ENCODE measurements around the gene JADE1.
A peak's percentile ranks its signal among the peaks of the same experiment; 100 is the strongest.

JADE1 gene

DNA sequence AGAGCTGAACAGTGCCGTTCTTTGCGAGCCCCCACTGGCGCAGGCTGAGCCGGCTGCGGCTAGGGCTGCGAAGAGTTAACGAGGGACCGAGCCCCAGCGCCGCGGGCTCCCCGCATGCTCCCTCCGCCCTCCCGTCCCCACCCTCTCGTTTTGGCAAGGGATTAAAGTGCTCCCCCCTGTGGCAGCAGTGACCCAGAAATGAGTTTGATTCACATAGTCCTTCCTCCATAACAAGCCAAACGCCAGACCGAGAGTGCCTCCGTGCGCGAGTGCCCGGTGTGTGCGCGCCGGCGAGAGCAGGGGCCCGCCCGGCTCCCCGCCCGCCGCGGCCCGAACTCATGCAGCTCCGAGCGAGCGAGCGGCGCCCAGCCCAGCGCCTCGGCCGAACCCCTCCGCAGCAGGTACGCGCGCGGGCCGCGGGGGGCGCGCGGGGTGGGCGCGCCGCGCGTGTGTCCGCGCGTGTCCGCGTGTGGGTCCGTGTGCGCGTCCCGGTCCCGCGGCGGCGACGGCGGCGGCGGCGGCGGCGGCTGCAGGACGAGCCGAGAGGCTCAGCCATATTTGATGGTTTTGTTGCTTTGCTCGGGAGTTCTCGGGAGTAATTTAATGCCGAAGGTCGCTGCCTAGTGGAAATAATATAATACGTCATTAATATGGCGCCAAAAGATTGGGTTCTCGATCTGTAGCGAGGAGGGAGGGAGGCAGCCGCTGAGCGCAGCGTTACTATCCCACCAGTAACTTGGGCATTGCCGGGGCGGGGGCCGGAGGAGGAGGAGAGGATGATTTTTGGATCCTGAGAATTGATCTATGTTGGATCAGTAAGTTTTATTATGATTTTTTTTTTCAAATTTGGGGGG is at the start of gene JADE1:
JADE1 (plus strand) TSS at position 224 of the 854 bp plus-strand sequence. CDS start 22,059 bp downstream, outside the sequence.
- peak; percentile 94 for DNase-seq (ENCODE audit: low spot score)

DNA sequence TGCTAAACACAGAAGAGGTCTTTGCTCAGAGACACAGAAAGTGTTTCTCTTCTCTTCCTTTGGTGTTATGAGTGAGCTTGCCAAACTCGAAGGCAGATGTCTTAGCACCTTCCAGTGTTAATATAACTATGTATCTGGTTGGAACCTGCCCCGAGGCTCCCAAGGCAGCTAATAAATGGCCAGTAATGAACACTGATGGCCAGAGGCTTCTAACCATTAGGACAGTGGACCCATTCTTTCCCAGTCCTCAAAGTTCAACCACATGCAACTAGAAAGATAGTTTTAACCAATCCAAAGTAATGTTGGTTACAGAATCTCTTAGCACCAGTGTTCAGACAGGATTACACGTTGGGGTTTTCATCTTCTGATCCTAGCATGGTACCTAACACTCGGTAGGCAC is 42.7 kb upstream of the JADE1 start:
- DNase-seq (ENCODE audit: low spot score) = no peak

DNA sequence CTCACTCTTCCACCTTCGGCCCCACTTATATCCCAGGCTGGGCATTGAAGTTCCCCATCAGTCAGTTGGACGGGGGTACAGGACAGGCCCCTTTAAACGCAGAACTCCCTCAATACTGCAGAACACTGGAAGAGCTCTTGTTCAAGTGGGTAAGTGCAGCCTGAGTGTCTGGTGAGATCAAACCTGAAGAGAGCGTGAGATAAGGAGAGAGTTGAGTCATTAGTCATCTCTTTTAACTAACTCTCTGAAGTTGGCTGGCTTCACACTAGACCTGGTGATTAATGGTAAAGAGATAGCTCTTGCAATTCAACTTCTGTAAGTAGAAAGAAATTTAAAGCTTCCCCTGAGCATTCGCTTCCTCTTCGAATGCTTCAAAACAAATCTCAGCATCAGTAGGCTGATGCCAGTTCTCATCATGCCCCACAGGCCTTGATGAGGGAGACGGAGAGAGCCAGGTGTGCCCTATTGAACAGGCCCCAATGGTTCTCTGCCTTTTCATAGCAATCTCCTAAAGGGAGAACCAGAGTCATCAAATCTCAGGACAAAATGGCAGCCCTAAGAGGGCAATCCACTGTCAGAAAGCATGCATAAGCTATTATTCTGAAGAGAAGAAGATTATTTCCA is 41.0 kb upstream of the JADE1 start:
- no peak for DNase-seq (ENCODE audit: low spot score)

- no peak for DNase-seq (ENCODE audit: low spot score)
These were observed 40.5 kb upstream of the JADE1 start for GRCh38 chr4:128769011-128769410.

DNA sequence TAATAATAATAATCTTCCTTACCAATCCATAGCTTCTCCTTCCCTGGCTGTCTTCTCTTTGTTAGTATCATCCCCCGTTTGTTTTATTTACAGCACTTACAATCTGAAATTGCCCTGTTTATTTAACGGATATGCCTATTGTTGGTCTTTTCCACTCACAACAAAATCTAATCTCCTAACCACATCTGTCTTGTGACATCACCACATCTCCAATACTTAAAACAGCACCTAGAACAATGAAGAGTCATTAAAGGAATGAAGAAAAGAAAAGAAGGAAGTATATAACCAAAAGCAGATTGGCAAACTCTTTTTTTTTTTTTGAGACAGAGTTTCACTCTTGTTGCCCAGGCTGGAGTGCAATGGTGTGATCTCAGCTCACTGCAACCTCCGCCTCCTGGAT is 38.7 kb upstream of the JADE1 start:
- no peak for DNase-seq (ENCODE audit: low spot score)

- DNase-seq (ENCODE audit: low spot score) = no peak
These were observed 34.0 kb upstream of the JADE1 start for GRCh38 chr4:128775477-128775876.

GRCh38 chr4:128775916-128776315 is 33.6 kb upstream of the JADE1 start:
- DNase-seq (ENCODE audit: low spot score) = no peak

DNA sequence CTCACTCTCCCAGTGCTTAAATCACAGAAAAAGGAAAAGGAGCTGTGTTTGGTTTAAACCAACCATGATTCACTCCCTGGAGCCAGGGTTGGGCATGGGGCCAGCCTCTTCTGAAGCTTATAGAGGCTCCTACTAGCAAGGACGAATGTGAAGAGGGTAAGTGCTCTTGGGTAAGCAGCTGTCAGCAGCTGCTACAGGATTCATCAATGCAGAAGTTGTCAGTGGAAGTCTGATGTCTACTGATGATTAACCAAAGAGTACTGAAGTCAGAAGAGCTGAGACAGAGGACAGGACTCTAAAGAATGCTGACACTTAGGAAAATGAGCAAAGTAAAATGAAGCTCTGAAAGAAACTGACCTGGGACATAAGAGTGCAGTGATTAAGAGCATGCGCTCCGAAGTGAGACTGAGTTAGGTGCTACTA is 32.7 kb upstream of the JADE1 start:
- peak; percentile 83 for DNase-seq (ENCODE audit: low spot score)

DNA sequence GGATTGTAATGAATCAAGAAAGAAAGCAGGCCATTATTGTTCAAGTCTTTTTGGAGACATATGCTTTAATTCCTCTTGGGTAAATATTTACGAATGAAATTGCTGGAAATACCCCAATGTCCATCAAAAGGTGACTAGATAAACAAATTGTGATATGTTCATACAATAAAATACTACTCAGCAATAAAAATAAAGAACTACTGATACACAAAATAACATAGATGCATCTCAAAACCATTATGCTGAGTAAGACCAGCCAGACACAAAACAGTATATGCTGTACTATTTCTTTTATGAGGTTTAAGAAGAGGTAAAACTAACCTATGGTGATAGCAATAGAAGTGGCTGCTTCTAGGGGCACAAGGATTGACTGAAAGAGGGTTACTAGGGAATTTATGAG is 28.8 kb upstream of the JADE1 start:
- DNase-seq (ENCODE audit: low spot score) = no peak

GRCh38 chr4:128782076-128782715 is 27.3 kb upstream of the JADE1 start:
- peak; percentile 15 for DNase-seq (ENCODE audit: low spot score)

DNA sequence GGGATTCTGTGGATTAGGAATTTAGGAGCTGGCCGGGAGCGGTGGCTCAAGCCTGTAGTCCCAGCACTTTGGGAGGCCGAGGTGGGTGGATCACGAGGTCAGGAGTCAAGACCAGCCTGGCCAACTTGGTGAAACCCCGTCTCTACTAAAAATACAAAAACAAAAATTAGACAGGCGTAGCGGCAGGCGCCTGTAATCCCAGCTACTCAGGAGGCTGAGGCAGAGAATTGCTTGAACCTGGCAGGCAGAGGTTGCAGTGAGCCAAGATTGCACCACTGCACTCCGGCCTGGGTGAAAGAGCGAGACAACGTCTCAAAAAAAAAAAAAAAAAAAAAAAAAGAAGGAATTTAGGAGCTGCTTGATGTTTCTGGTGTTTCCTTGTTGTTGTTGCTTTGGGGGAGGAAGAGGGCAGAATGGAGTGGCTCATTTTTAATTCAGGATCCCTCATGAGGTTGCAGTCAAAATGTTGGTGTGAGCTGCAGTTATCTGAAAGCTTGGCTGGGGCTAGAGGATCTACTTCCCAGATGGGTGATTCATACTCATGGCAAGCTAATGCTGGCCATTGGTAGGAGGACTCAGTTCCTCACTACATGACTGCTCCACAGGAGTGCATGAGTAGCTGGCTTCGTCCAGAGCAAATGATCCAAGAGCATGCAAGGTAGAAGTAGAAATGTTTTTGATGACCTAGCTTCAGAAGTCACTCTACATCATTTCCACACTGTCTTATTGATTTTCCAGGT is 26.5 kb upstream of the JADE1 start:
- DNase-seq (ENCODE audit: low spot score) = peak; percentile 21

GRCh38 chr4:128787509-128788311 is 21.8 kb upstream of the JADE1 start:
- no peak for DNase-seq (ENCODE audit: low spot score)

DNA sequence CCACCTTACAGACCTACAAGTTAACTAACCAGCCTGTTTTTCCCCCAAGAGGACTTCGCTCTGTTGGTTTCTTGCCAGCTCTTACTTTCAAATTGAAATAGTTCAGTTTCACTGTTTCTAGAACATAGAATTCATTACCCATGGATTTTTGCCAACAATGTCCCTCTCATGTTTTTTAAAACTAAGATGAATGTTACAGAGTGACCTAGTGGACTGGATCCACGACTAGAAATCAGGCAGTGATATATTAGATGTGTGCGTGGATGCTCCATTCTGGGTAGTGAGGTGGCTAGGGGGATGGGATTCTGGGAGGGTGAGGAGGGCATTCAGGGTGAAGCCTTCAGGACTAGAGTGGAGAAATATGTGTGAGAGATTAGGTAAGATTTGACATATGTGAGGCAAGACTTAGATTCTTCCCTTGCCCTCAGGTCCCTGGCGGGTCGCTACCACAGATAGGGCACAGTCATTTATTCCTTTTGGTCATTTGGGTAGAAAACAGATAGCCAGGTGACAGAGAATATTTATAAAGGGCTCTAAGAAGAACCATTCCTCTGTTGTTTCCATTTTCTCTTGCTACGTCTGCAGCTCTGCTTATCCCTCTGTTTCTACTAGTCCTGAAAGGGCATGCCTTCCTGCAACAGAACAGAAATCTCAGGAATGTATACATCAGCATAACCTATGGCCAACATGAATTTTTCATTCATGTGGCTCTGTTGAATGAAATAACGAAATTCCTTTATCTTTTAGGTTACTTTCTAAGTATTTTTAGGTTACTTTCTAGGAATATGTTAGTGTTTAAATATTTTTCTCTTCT is 15.4 kb upstream of the JADE1 start:
- no peak for DNase-seq (ENCODE audit: low spot score)

GRCh38 chr4:128796934-128797333 is 12.6 kb upstream of the JADE1 start:
- DNase-seq (ENCODE audit: low spot score) = no peak

GRCh38 chr4:128800284-128800683 is 9.2 kb upstream of the JADE1 start:
- DNase-seq (ENCODE audit: low spot score) = no peak

DNA sequence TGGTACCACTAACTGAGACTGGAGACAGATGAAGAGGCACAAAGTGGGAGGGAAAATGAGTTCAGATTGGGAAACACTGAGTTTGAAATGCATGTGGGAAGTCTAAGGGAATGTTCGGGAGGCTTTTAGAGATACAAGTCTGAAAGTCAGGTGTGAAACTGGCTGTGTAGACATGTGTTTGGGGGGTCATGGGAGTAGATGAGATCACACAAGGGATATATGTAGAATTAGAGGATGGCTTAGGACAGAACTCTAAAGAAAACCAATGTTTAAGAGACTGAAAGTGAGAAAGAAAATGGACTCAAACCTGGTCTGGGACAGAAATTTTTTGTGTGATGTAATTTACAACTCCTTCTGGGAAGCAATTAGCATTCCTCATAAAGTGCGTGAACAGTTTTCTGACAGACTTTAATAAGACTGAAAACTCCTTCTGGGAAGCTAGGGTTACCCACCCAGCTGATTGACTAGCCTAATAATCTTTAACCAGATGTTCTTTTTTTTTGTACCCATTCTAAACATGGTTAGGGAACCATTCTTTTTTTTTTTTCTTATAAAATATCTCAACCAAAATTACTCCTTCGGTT is 8.7 kb upstream of the JADE1 start:
- no peak for DNase-seq (ENCODE audit: low spot score)

- DNase-seq (ENCODE audit: low spot score) = no peak
These were observed 6.5 kb upstream of the JADE1 start for GRCh38 chr4:128802680-128803628.

DNA sequence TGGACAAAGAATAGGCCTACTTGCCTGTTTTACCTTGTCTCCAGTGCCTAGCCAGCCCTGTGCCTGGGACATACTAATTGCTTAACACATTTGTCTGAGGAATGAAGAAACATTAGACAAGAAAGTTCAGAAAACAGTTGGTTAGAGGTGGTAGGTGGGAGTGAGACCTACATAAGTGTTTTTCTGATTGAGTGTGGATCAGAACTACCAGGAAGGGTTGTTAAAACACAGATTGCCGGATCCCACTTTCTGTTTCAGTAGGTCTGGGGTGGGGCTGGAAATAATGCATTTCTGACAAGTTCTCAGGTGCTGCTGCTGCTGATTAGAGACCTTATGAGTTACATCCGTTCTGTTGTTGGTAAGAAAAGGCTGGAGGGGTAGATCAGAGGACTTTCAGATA is 5.7 kb upstream of the JADE1 start:
- no peak for DNase-seq (ENCODE audit: low spot score)

GRCh38 chr4:128810331-128810870 is 901 bp downstream of the JADE1 start:
- peak; percentile 31 for DNase-seq (ENCODE audit: low spot score)

All from hepatic stellate cell (primary cell).